HG03159 (cell line): ENCODE measurements around the gene AGMO.

ENCODE experiments used
- ATAC-seq: cut with Tn5 transposase; IDR thresholded peaks from one replicate; pipeline ENCODE4 v1.9.1; 2021; ENCODE audit warnings: mild to moderate bottlenecking, moderate library complexity; ENCODE audit not compliant: unreplicated experiment

AGMO gene

GRCh38 chr7:15158141-15158810, 403.5 kb downstream of the AGMO start:
- no peak for ATAC-seq
